ENCODE measurements around the gene GNAI1. TPM values are rescaled to one million over a fixed set of nuclear protein-coding genes. Genes with fewer than 3 reads are reported as not detected.

The GNAI1 gene
- total RNA-seq, 1 donor from 2014 or later, result 44.0 TPM

- no peak for DNase-seq (ENCODE audit: low read depth)
These were observed 74.1 kb downstream of the GNAI1 start for GRCh38 chr7:80208700-80209099.

- DNase-seq (ENCODE audit: low read depth), result no peak
These were observed 75.8 kb downstream of the GNAI1 start for GRCh38 chr7:80210400-80210799.

GRCh38 chr7:80213814-80214213 is 79.2 kb downstream of the GNAI1 start:
- no peak for DNase-seq (ENCODE audit: low read depth)

- no peak for DNase-seq (ENCODE audit: low read depth)
These were observed 81.1 kb downstream of the GNAI1 start for GRCh38 chr7:80215734-80216133.

GRCh38 chr7:80216996-80217842 is 82.6 kb downstream of the GNAI1 start:
- DNase-seq (ENCODE audit: low read depth), result no peak

GRCh38 chr7:80218723-80219122 is 84.1 kb downstream of the GNAI1 start:
- DNase-seq (ENCODE audit: low read depth), result peak; percentile 21

- DNase-seq (ENCODE audit: low read depth), result no peak
These were observed 85.5 kb downstream of the GNAI1 start for GRCh38 chr7:80220022-80220634.

- no peak for DNase-seq (ENCODE audit: low read depth)
These were observed 89.8 kb downstream of the GNAI1 start for GRCh38 chr7:80224415-80224814.

GRCh38 chr7:80225361-80225760 is 90.7 kb downstream of the GNAI1 start:
- DNase-seq (ENCODE audit: low read depth), result peak; percentile 53

GRCh38 chr7:80226629-80227028 is 92.0 kb downstream of the GNAI1 start:
- no peak for DNase-seq (ENCODE audit: low read depth)

- no peak for DNase-seq (ENCODE audit: low read depth)
These were observed 95.7 kb downstream of the GNAI1 start for GRCh38 chr7:80230327-80230726.

- DNase-seq (ENCODE audit: low read depth), result peak; percentile 23
These were observed 97.1 kb downstream of the GNAI1 start for GRCh38 chr7:80231707-80232106.

- no peak for DNase-seq (ENCODE audit: low read depth)
These were observed 98.5 kb downstream of the GNAI1 start for GRCh38 chr7:80232979-80233724.

GRCh38 chr7:80235334-80235733 is 100.7 kb downstream of the GNAI1 start:
- DNase-seq (ENCODE audit: low read depth), result no peak

- DNase-seq (ENCODE audit: low read depth), result no peak
These were observed 102.0 kb downstream of the GNAI1 start for GRCh38 chr7:80236681-80237080.

- no peak for DNase-seq (ENCODE audit: low read depth)
These were observed 105.8 kb downstream of the GNAI1 start for GRCh38 chr7:80240265-80241025.

- no peak for DNase-seq (ENCODE audit: low read depth)
These were observed 107.0 kb downstream of the GNAI1 start for GRCh38 chr7:80241671-80242070.

GRCh38 chr7:80243425-80243824 is 108.8 kb downstream of the GNAI1 start:
- DNase-seq (ENCODE audit: low read depth), result peak; percentile 71

GRCh38 chr7:80244206-80244916 is 109.7 kb downstream of the GNAI1 start:
- no peak for DNase-seq (ENCODE audit: low read depth)

- no peak for DNase-seq (ENCODE audit: low read depth)
These were observed 112.5 kb downstream of the GNAI1 start for GRCh38 chr7:80247144-80247543.

- DNase-seq (ENCODE audit: low read depth), result no peak
These were observed 113.3 kb downstream of the GNAI1 start for GRCh38 chr7:80247891-80248290.

All from myocyte (in vitro differentiated cells).